K562 (cell line): Measurements from ENCODE around the gene ADCY5. TPM values are rescaled to one million over a fixed set of nuclear protein-coding genes. Genes with fewer than 3 reads are reported as not detected.

Experiments used
- ATAC-seq: fragments of 200-7000 bp; cut with Tn5 transposase; 3 replicates; pipeline ENCODE4 v1.9.1; 2020; ENCODE audit warnings: moderate library complexity
- BruUV-seq: library from RNA; stranded (reverse); fragments of 400-500 nt; replicated peaks from 2 replicates; lab custom pipeline; 2021; lab: Mats Ljungman, UMichigan
- CTCF ChIA-PET: fragments of 300-600 bp; formaldehyde crosslinking; extraction: SDS; loops from one replicate; lab custom pipeline; 2021; ENCODE audit warnings: low intra/inter-chr PET ratio; lab: Yijun Ruan, JAX
- POLR2A ChIA-PET: fragments of 300-600, 350-650 bp; sonication (Branson Sonifier 250); formaldehyde crosslinking; extraction: SDS; loops from one replicate; lab custom pipeline; 2021; ENCODE audit warnings: antibody characterized with exemption, inconsistent platforms; lab: Yijun Ruan, JAX
- DNase-seq, 4 experiments: peaks; one replicate each; pipeline versions ENCODE4 v3.0.0 to v3.0.0-alpha.2; 2011 to 2018; ENCODE audit warnings: low spot score in 3 of 4, mixed read lengths in 3 of 4; ENCODE audit errors: extremely low read depth in 1 of 4
- FAIRE-seq: peaks from 2 replicates; lab custom pipeline; 2011; peaks lifted over from hg19 to GRCh38; lab: Jason Lieb, UNC
- H2AFZ ChIP-seq: 2 replicates; pipeline ENCODE4 v1.6.0; 2011; ENCODE audit warnings: low read depth, low read length, control low read depth, inconsistent platforms
- H3K27ac ChIP-seq: fragments of 200-600 bp; 3 replicates; pipeline ENCODE4 v1.8.0; 2011; ENCODE audit warnings: low read depth, mild to moderate bottlenecking, control low read depth, inconsistent platforms, low read length, moderate library complexity, mixed read lengths; ENCODE audit errors: extremely low read depth
- H3K27me3 ChIP-seq, 2 experiments: fragments of 300-600 bp in 1 of 2; 2 replicates in 1 of 2; 3 replicates in 1 of 2; pipeline versions ENCODE4 v1.6.0 to v1.8.0; 2011; ENCODE audit warnings: inconsistent platforms in 2 of 2, low read length in 2 of 2, mild to moderate bottlenecking in 1 of 2, mixed read lengths in 1 of 2, moderate library complexity in 1 of 2; ENCODE audit not compliant: control insufficient read depth in 2 of 2, insufficient read depth in 2 of 2
- H3K36me3 ChIP-seq: fragments of 300-600 bp; 3 replicates; pipeline ENCODE4 v1.8.0; 2011; ENCODE audit warnings: mild to moderate bottlenecking, low read length, inconsistent platforms; ENCODE audit not compliant: control insufficient read depth, insufficient read depth
- H3K4me1 ChIP-seq, 2 experiments: fragments of 200-600 bp in 1 of 2; replicated peaks in 1 of 2; 2 replicates in 1 of 2; 3 replicates in 1 of 2; pipeline versions ENCODE4 v1.5.1 to v1.8.0; 2011; ENCODE audit warnings: inconsistent platforms in 2 of 2, low read length in 2 of 2, mild to moderate bottlenecking in 1 of 2, mixed read lengths in 1 of 2, moderate library complexity in 1 of 2; ENCODE audit not compliant: control insufficient read depth in 2 of 2, insufficient read depth in 2 of 2
- H3K4me2 ChIP-seq: 2 replicates; pipeline ENCODE4 v1.6.1; 2011; ENCODE audit warnings: low read length, control low read depth, inconsistent platforms, mixed read lengths; ENCODE audit not compliant: insufficient read depth
- H3K4me3 ChIP-seq: fragments of 200-600 bp; sonication (generic), shearing (Covaris generic); 2 replicates; pipeline ENCODE4 v1.5.1; 2016; ENCODE audit warnings: control low read depth, inconsistent platforms
- H3K79me2 ChIP-seq: fragments of 200-600 bp; 3 replicates; pipeline ENCODE4 v1.8.0; 2011; ENCODE audit warnings: low read length, inconsistent platforms; ENCODE audit not compliant: control insufficient read depth, insufficient read depth
- H3K9ac ChIP-seq, 2 experiments: 2 replicates each; pipeline versions ENCODE4 v1.6.0 to v1.6.1; 2011; ENCODE audit warnings: low read depth in 2 of 2, low read length in 2 of 2, control low read depth in 1 of 2, inconsistent platforms in 1 of 2, mild to moderate bottlenecking in 1 of 2, mixed read lengths in 1 of 2; ENCODE audit not compliant: insufficient read depth in 1 of 2
- H3K9me1 ChIP-seq: one replicate; pipeline ENCODE4 v1.6.0; 2011; ENCODE audit warnings: inconsistent platforms, mild to moderate bottlenecking, low read length, moderate library complexity; ENCODE audit not compliant: control insufficient read depth, insufficient read depth
- H3K9me3 ChIP-seq: replicated peaks from 2 replicates; pipeline ENCODE4 v1.5.1; 2011; ENCODE audit warnings: low read depth, low read length, inconsistent platforms; ENCODE audit not compliant: control insufficient read depth, insufficient read depth
- H4K20me1 ChIP-seq: replicated peaks from 2 replicates; pipeline ENCODE4 v1.6.1; 2011; ENCODE audit warnings: low read length, inconsistent platforms, mixed read lengths; ENCODE audit not compliant: control insufficient read depth, insufficient read depth
- ASH1L ChIP-seq: fragments of 450-650 bp; IDR thresholded peaks from 2 replicates; pipeline ENCODE4 v1.6.1; 2018; ENCODE audit warnings: borderline replicate concordance, mild to moderate bottlenecking, low read depth; ENCODE audit not compliant: partially characterized antibody
- BRF1 ChIP-seq: IDR thresholded peaks from 3 replicates; pipeline ENCODE4 v1.6.1; 2011; ENCODE audit warnings: borderline replicate concordance, mild to moderate bottlenecking; ENCODE audit not compliant: insufficient read length; ENCODE audit errors: extremely low read depth
- C11orf30 ChIP-seq: fragments of 450-650 bp; IDR thresholded peaks from 2 replicates; pipeline ENCODE4 v1.6.1; 2016; ENCODE audit warnings: low read depth, mild to moderate bottlenecking
- HDAC3 ChIP-seq: fragments of 450-650 bp; IDR thresholded peaks from 2 replicates; pipeline ENCODE4 v1.6.1; 2018; ENCODE audit warnings: borderline replicate concordance, mild to moderate bottlenecking, moderate library complexity; ENCODE audit not compliant: partially characterized antibody
- MEF2D ChIP-seq: conservative IDR thresholded peaks from 2 replicates; pipeline ENCODE4 v1.6.1; 2016; ENCODE audit warnings: low read depth, missing genetic modification characterization, missing compliant biosample characterization
- MTF1 ChIP-seq: fragments of 250-450 bp; sonication (Bioruptor Pico); IDR thresholded peaks from 2 replicates; pipeline ENCODE4 v1.9.0; 2021; ENCODE audit warnings: moderate library complexity, mild to moderate bottlenecking, inconsistent platforms, borderline replicate concordance
- RBFOX2 ChIP-seq: fragments of 200-400 bp; formaldehyde crosslinking; IDR thresholded peaks from 2 replicates; pipeline ENCODE4 v1.6.1; 2017; ENCODE audit warnings: low read depth, mild to moderate bottlenecking, low read length, moderate library complexity
- XRCC4 ChIP-seq: IDR thresholded peaks from one replicate; pipeline ENCODE4 v1.6.1; 2011; ENCODE audit not compliant: insufficient read depth, insufficient read length; ENCODE audit errors: extremely low read depth
- ZNF143 ChIP-seq: sonication (generic); formaldehyde crosslinking; IDR thresholded peaks from 2 replicates; pipeline ENCODE4 v1.9.0; 2022; ENCODE audit warnings: mild to moderate bottlenecking, missing genetic modification reagents
- ZNF217 ChIP-seq: sonication (generic); formaldehyde crosslinking; IDR thresholded peaks from 2 replicates; pipeline ENCODE4 v1.8.0; 2022; ENCODE audit warnings: mild to moderate bottlenecking, missing genetic modification reagents
- ZNF551 ChIP-seq: fragments of 250-450 bp; sonication (Bioruptor Pico); IDR thresholded peaks from 2 replicates; pipeline ENCODE4 v1.5.0; 2021; ENCODE audit warnings: mild to moderate bottlenecking, moderate library complexity
- ZNF75A ChIP-seq: fragments of 450-650 bp; formaldehyde crosslinking; IDR thresholded peaks from 2 replicates; pipeline ENCODE4 v1.4.0; 2020; ENCODE audit warnings: mild to moderate bottlenecking
- WGBS: fragments of 100-300 bp; shearing (Covaris generic); methylation state at CpG from one replicate; pipeline ENCODE4 v1.1.6; 2016; ENCODE audit warnings: low coverage, mixed read lengths; ENCODE audit not compliant: insufficient coverage; ENCODE audit errors: missing lambda C conversion rate; 5-methylcytosine and 5-hydroxymethylcytosine counted together
- in situ Hi-C: fragments of 300-500 bp; cut with MboI; formaldehyde crosslinking; loops from 4 replicates; pipeline ENCODE4 v1.15.0; 2018; ENCODE audit warnings: inconsistent platforms, mixed read lengths
- intact Hi-C: fragments of 100-400 bp; cut with micrococcal nuclease; formaldehyde crosslinking; loops from 2 replicates; pipeline ENCODE4 v1.14.2; 2022
- polyA plus RNA-seq, 8 experiments: library from polyadenylated mRNA; depleted of rRNA in 4 of 8; stranded (reverse) in 5 of 8; unstranded in 3 of 8; fragments of >200 nt; fragmentation: Nextera tagmentation in 2 of 8; fragmentation: Illumina TruSeq in 1 of 8; extraction: Ambion mirVana in 2 of 8; extraction: Trizol in 1 of 8; gene quantifications; 2 replicates each; pipeline versions ENCODE4 v1.2.1 to v1.2.3, GENCODE V29; 2011 to 2014; ENCODE audit warnings: inconsistent platforms in 1 of 8, missing spikeins in 1 of 8
- total RNA-seq, 7 experiments: library from RNA; depleted of rRNA in 6 of 7; stranded (reverse); fragments of >200 nt in 6 of 7; fragmentation: Illumina TruSeq in 2 of 7; extraction: Trizol in 2 of 7; gene quantifications; 2 replicates each; pipeline versions ENCODE4 v1.2.1 to v1.2.3, GENCODE V29; 2011 to 2021; ENCODE audit warnings: low replicate concordance in 1 of 7
- TF ChIP-seq, protein P1 (sequence below): fragments of 250-450 bp; sonication (Bioruptor Pico); IDR thresholded peaks from 2 replicates; pipeline ENCODE4 v1.5.0; 2022; ENCODE audit warnings: mild to moderate bottlenecking
- TF ChIP-seq, protein P2 (sequence below), 2 experiments: fragments of 200-800 bp in 1 of 2; sonication (Bioruptor generic) in 1 of 2; sonication (generic) in 1 of 2; formaldehyde crosslinking in 1 of 2; IDR thresholded peaks in 1 of 2; conservative IDR thresholded peaks in 1 of 2; 2 replicates each; pipeline versions ENCODE4 v1.5.0 to v1.6.1; 2016 to 2020; ENCODE audit warnings: missing compliant biosample characterization in 1 of 2, missing genetic modification characterization in 1 of 2, missing genetic modification reagents in 1 of 2
- TF ChIP-seq, protein P3 (sequence below): fragments of 250-450 bp; sonication (Bioruptor Pico); IDR thresholded peaks from 2 replicates; pipeline ENCODE4 v1.5.0; 2021; ENCODE audit warnings: mild to moderate bottlenecking, borderline replicate concordance

ADCY5 gene
- total and polyA plus RNA-seq, 9 of the 15 experiments (the other 6 are each of a cell fraction or from before 2014, with no cell fraction given) = under 0.01 TPM; not detected in 8

DNA sequence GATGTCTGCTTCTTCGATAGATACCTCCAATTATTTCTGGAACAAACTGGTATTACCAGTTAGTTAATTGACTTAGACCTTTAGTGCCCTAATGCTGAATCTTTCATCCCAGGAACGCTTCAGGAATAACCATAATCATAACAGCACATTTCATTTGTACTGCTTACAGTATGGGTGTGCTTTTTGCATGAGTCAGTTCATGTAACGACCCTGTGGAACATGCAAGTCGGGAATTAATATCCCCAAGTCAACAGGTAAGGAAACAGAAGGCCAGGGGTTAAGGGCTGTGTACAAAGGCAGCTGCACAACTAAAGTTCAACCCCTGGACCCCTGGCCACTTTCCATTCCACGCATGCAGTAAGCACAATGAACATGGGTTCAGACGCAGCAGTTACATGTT lies 49.2 kb downstream of the ADCY5 start:
- 0% methylated on average over 6 of the region's 6 CpGs for WGBS
- no peaks in the 10 kb centered on the region for H3K9me3 ChIP-seq
- no peak overlapping the region for H3K27ac ChIP-seq
- H3K4me1 ChIP-seq = no peaks in the 10 kb centered on the region
- BruUV-seq = no TSS peak
- no peak for DNase-seq
- no peaks in the 10 kb centered on the region for H4K20me1 ChIP-seq
- FAIRE-seq = no peak
- no peaks in the 10 kb centered on the region for H3K9me1 ChIP-seq
- TF ChIP-seq MTF1 (CRISPR knock-in tag) (no peak), XRCC4 (no peak), HDAC3 (no peak), ZNF217 (CRISPR knock-in tag) (no peak), RBFOX2 (no peak), ZNF143 (CRISPR knock-in tag) (no peak), ZNF551 (CRISPR knock-in tag) (no peak), ASH1L (no peak), MEF2D (tag) (no peak), BRF1 (no peak), ZNF75A (CRISPR knock-in tag) (no peak), C11orf30 (no peak)
- TF ChIP-seq, protein P1, sequence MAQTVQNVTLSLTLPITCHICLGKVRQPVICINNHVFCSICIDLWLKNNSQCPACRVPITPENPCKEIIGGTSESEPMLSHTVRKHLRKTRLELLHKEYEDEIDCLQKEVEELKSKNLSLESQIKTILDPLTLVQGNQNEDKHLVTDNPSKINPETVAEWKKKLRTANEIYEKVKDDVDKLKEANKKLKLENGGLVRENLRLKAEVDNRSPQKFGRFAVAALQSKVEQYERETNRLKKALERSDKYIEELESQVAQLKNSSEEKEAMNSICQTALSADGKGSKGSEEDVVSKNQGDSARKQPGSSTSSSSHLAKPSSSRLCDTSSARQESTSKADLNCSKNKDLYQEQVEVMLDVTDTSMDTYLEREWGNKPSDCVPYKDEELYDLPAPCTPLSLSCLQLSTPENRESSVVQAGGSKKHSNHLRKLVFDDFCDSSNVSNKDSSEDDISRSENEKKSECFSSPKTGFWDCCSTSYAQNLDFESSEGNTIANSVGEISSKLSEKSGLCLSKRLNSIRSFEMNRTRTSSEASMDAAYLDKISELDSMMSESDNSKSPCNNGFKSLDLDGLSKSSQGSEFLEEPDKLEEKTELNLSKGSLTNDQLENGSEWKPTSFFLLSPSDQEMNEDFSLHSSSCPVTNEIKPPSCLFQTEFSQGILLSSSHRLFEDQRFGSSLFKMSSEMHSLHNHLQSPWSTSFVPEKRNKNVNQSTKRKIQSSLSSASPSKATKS (CRISPR knock-in tag) = no peak
- TF ChIP-seq, protein P2, sequence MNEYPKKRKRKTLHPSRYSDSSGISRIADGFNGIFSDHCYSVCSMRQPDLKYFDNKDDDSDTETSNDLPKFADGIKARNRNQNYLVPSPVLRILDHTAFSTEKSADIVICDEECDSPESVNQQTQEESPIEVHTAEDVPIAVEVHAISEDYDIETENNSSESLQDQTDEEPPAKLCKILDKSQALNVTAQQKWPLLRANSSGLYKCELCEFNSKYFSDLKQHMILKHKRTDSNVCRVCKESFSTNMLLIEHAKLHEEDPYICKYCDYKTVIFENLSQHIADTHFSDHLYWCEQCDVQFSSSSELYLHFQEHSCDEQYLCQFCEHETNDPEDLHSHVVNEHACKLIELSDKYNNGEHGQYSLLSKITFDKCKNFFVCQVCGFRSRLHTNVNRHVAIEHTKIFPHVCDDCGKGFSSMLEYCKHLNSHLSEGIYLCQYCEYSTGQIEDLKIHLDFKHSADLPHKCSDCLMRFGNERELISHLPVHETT (CRISPR knock-in tag; conservative IDR thresholded peaks at IDR 0.05 in 1 of 2, IDR thresholded peaks at IDR 0.05 in 1 of 2) = no peak
- TF ChIP-seq, protein P3, sequence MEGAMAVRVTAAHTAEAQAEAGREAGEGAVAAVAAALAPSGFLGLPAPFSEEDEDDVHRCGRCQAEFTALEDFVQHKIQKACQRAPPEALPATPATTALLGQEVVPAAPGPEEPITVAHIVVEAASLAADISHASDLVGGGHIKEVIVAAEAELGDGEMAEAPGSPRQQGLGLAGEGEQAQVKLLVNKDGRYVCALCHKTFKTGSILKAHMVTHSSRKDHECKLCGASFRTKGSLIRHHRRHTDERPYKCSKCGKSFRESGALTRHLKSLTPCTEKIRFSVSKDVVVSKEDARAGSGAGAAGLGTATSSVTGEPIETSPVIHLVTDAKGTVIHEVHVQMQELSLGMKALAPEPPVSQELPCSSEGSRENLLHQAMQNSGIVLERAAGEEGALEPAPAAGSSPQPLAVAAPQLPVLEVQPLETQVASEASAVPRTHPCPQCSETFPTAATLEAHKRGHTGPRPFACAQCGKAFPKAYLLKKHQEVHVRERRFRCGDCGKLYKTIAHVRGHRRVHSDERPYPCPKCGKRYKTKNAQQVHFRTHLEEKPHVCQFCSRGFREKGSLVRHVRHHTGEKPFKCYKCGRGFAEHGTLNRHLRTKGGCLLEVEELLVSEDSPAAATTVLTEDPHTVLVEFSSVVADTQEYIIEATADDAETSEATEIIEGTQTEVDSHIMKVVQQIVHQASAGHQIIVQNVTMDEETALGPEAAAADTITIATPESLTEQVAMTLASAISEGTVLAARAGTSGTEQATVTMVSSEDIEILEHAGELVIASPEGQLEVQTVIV (CRISPR knock-in tag) = no peak
- H3K27me3 ChIP-seq = peaks cover 5 to 45% of the 10 kb centered on the region in 2 experiments
- ChIA-PET CTCF (no interaction called here), POLR2A (no interaction called here)
- no peak overlapping the region for H3K4me2 ChIP-seq
- H3K4me3 ChIP-seq = no peak overlapping the region
- no peak overlapping the region for H2AFZ ChIP-seq
- intact Hi-C loops (no loop called here), in situ Hi-C loops (no loop called here)
- no peak overlapping the region for H3K9ac ChIP-seq
- H3K79me2 ChIP-seq = no peaks in the 10 kb centered on the region
- no peak for ATAC-seq
- H3K36me3 ChIP-seq = no peaks in the 10 kb centered on the region
